Mucosa of stomach (tissue), 1 donor: ENCODE measurements around the gene CD7.

Experiments used
- H3K27me3 ChIP-seq: one replicate; pipeline ENCODE4 v1.7.0; 2013; ENCODE audit warnings: mild to moderate bottlenecking, low read length; ENCODE audit not compliant: control insufficient read depth, insufficient read depth
- H3K36me3 ChIP-seq: one replicate; pipeline ENCODE4 v1.7.0; 2013; ENCODE audit warnings: low read length; ENCODE audit not compliant: control insufficient read depth, insufficient read depth
- H3K4me1 ChIP-seq: one replicate; pipeline ENCODE4 v1.7.0; 2013; ENCODE audit warnings: mild to moderate bottlenecking, low read length; ENCODE audit not compliant: control insufficient read depth, insufficient read depth
- H3K4me3 ChIP-seq: one replicate; pipeline ENCODE4 v1.7.0; 2013; ENCODE audit warnings: low read length
- H3K9ac ChIP-seq: one replicate; pipeline ENCODE4 v1.7.0; 2013; ENCODE audit warnings: mild to moderate bottlenecking, low read length, moderate library complexity
- H3K9me3 ChIP-seq: one replicate; pipeline ENCODE4 v1.7.0; 2013; ENCODE audit warnings: mild to moderate bottlenecking, low read length, moderate library complexity; ENCODE audit not compliant: control insufficient read depth
- donor health status: Pancreatic carcinoma.

Gene CD7

GRCh38 chr17:82331345-82331939 is 14.0 kb upstream of the CD7 start:
- Histone ChIP-seq H3K9me3 (no peaks in the 10 kb centered on the region), H3K36me3 (no peaks in the 10 kb centered on the region), H3K27me3 (peaks cover 2% of the 10 kb centered on the region), H3K9ac (no peak overlapping the region), H3K4me1 (peaks cover 65% of the 10 kb centered on the region), H3K4me3 (no peak overlapping the region)

GRCh38 chr17:82330322-82331239 is 13.2 kb upstream of the CD7 start:
- no peak overlapping the region for H3K4me3 ChIP-seq
- H3K9ac ChIP-seq = no peak overlapping the region
- peaks cover 69% of the 10 kb centered on the region for H3K4me1 ChIP-seq
- H3K36me3 ChIP-seq = no peaks in the 10 kb centered on the region
- H3K27me3 ChIP-seq = peaks cover 2% of the 10 kb centered on the region
- no peaks in the 10 kb centered on the region for H3K9me3 ChIP-seq

GRCh38 chr17:82329683-82330321 is 12.4 kb upstream of the CD7 start:
- H3K4me3 ChIP-seq = no peak overlapping the region
- peak overlapping the region; percentile 25 for H3K9ac ChIP-seq
- H3K27me3 ChIP-seq = peaks cover 2% of the 10 kb centered on the region
- H3K4me1 ChIP-seq = peaks cover 70% of the 10 kb centered on the region
- no peaks in the 10 kb centered on the region for H3K9me3 ChIP-seq
- no peaks in the 10 kb centered on the region for H3K36me3 ChIP-seq

GRCh38 chr17:82328994-82329507 is 11.6 kb upstream of the CD7 start:
- H3K4me3 ChIP-seq = no peak overlapping the region
- peaks cover 70% of the 10 kb centered on the region for H3K4me1 ChIP-seq
- H3K9me3 ChIP-seq = no peaks in the 10 kb centered on the region
- H3K36me3 ChIP-seq = no peaks in the 10 kb centered on the region
- peak overlapping the region; percentile 25 for H3K9ac ChIP-seq
- peaks cover 2% of the 10 kb centered on the region for H3K27me3 ChIP-seq

- no peaks in the 10 kb centered on the region for H3K36me3 ChIP-seq
- H3K4me3 ChIP-seq = no peak overlapping the region
- H3K9ac ChIP-seq = peak overlapping the region; percentile 33
- peaks cover 2% of the 10 kb centered on the region for H3K27me3 ChIP-seq
- no peaks in the 10 kb centered on the region for H3K9me3 ChIP-seq
- peaks cover 73% of the 10 kb centered on the region for H3K4me1 ChIP-seq
Observed at GRCh38 chr17:82328141-82328993, 11.0 kb upstream of the CD7 start.

- H3K9ac ChIP-seq = no peak overlapping the region
- H3K36me3 ChIP-seq = no peaks in the 10 kb centered on the region
- H3K9me3 ChIP-seq = no peaks in the 10 kb centered on the region
- H3K27me3 ChIP-seq = peaks cover 2% of the 10 kb centered on the region
- peaks cover 73% of the 10 kb centered on the region for H3K4me1 ChIP-seq
- no peak overlapping the region for H3K4me3 ChIP-seq
Observed at GRCh38 chr17:82327757-82328140, 10.3 kb upstream of the CD7 start.

- Histone ChIP-seq H3K4me1 (peaks cover 69% of the 10 kb centered on the region), H3K9ac (no peak overlapping the region), H3K4me3 (no peak overlapping the region), H3K36me3 (no peaks in the 10 kb centered on the region), H3K27me3 (peaks cover 2% of the 10 kb centered on the region), H3K9me3 (no peaks in the 10 kb centered on the region)
Observed at GRCh38 chr17:82327289-82327688, 9.9 kb upstream of the CD7 start.

- Histone ChIP-seq H3K9ac (peak overlapping the region; percentile 50), H3K36me3 (no peaks in the 10 kb centered on the region), H3K4me3 (peak overlapping the region; percentile 8), H3K9me3 (no peaks in the 10 kb centered on the region), H3K27me3 (no peaks in the 10 kb centered on the region), H3K4me1 (peaks cover 64% of the 10 kb centered on the region)
Observed at GRCh38 chr17:82325286-82326180, 8.1 kb upstream of the CD7 start.

GRCh38 chr17:82324566-82325285 is 7.3 kb upstream of the CD7 start:
- H3K36me3 ChIP-seq = no peaks in the 10 kb centered on the region
- H3K4me3 ChIP-seq = no peak overlapping the region
- H3K9ac ChIP-seq = peak overlapping the region; percentile 50
- H3K9me3 ChIP-seq = no peaks in the 10 kb centered on the region
- H3K4me1 ChIP-seq = peaks cover 61% of the 10 kb centered on the region
- no peaks in the 10 kb centered on the region for H3K27me3 ChIP-seq

- H3K36me3 ChIP-seq = no peaks in the 10 kb centered on the region
- H3K4me3 ChIP-seq = no peak overlapping the region
- H3K9me3 ChIP-seq = no peaks in the 10 kb centered on the region
- peaks cover 50% of the 10 kb centered on the region for H3K4me1 ChIP-seq
- no peak overlapping the region for H3K9ac ChIP-seq
- H3K27me3 ChIP-seq = no peaks in the 10 kb centered on the region
Observed at GRCh38 chr17:82323514-82324234, 6.3 kb upstream of the CD7 start.
